ENCODE results near the gene STX11.
"Not testable (repeated sequence)": the region's sequence is repeated elsewhere in the genome, so short reads cannot be mapped to it uniquely, and the experiment has no call there.

Gene STX11

GRCh38 chr6:144149894-144150709, at the start of gene STX11:
STX11 (plus strand) TSS chr6:144150517; CDS start chr6:144186628, 36,111 bp downstream.
- DNase-seq (ENCODE audit: low read depth) = peak; percentile 74

GRCh38 chr6:144103026-144103563, 47.2 kb upstream of the STX11 start:
- DNase-seq (ENCODE audit: low read depth) = no peak

GRCh38 chr6:144104488-144104887, 45.8 kb upstream of the STX11 start:
- no peak for DNase-seq (ENCODE audit: low read depth)

DNA sequence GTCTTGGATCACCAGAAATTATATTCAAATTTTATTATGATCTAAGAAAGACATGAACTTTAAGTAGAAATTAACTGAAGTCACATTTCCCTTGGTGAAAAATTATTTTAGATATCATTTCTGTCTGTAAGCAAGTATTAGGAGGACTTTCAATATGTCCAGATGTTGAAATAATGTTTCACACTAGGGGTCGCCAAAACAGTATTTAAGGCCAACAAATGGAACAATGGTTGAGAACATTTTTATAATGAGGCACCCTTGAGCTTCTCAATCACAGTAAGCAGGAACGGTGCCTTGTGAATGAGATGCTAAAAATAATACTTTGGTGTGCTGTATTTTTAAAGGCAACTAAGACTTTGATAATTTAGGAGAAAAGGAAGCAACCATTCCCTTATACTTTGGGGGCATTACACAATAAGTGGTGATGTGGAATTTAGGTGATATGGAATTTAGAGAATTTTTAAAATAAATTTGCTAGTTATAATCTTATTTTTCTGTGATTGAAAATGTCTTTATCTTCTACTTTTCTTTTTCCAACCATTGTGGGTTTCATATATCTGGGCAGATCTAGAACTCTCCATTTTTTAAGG, 45.3 kb upstream of the STX11 start:
- peak; percentile 79 for DNase-seq (ENCODE audit: low read depth)

DNA sequence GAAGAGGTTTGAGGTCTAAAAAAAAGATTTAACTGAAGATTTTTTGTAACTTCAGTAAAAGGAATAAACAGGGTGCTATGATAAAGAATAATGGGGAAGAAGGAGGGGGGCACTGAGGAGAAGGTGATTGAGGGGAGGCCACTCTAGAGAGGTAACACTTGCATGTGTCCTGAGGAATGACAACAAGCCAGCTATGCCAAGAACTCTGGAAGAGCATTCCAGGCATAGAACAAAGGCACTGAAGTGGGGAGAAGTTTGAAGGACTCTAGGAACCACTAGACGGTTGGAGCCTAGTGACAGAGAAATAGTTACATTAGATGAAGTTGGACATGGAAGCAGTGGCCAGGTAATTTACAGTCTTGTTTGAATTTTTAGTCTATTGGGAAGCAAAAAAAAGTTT, 44.1 kb upstream of the STX11 start:
- DNase-seq (ENCODE audit: low read depth) = no peak

GRCh38 chr6:144110210-144110609, 40.1 kb upstream of the STX11 start:
- no peak for DNase-seq (ENCODE audit: low read depth)

DNA sequence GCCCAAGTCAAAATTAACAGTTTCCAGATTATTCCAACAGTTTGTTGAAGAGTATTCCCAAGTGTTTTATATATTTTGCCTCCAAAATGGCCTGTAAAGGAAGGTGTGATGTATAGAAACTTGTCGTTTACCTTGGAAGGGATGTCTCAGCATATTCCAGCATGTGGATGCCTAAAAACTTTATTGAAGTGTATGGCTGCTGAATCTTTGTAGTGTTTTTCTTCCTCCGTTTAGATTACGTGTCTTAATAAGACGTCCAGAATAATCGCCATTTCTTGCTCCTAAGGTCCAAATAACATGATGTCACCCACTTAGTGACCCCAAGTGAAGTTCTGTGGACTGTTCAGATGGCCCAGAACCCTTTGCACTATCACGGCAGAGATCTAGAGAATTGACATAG, 37.0 kb upstream of the STX11 start:
- DNase-seq (ENCODE audit: low read depth) = no peak

DNA sequence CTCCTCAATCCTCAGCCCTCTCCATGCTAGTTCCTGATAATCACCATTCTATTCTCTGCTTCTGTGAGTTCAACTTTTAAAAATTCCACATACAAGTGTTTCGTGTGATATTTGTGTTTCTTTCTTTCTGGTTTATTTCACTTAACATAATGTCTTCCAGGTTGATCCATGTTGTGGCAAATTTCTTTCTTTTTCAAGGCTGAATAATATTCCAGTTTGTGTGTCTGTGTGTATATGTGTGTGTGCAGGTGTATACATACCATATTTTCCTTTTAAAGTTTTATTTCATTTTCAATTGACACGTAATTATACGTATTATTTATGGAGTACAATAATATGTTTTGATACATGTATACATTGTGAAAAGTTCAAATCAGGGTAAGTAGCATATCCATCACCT, 35.1 kb upstream of the STX11 start:
- DNase-seq (ENCODE audit: low read depth) = no peak

- DNase-seq (ENCODE audit: low read depth) = peak; percentile 10
These were observed 30.9 kb upstream of the STX11 start for GRCh38 chr6:144119376-144119775.

DNA sequence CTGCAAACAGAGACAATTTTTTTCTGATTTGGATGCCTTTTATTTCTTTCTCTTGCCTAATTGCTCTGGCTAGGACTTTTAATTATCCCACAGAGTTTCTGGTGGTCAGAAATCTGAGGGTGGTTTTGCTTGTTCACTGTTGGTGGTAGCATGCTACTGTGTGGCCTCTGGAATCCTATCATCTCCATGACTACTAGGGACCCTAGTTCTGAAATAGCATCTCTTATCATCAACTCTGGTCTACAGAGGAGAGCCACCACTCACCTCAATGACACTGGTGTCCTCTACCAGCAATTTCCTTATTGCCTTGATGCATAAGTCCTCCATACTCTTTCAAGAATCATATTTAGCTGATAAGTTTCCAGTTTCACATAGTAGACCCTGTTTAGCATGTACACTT, 27.5 kb upstream of the STX11 start:
- DNase-seq (ENCODE audit: low read depth) = no peak

DNA sequence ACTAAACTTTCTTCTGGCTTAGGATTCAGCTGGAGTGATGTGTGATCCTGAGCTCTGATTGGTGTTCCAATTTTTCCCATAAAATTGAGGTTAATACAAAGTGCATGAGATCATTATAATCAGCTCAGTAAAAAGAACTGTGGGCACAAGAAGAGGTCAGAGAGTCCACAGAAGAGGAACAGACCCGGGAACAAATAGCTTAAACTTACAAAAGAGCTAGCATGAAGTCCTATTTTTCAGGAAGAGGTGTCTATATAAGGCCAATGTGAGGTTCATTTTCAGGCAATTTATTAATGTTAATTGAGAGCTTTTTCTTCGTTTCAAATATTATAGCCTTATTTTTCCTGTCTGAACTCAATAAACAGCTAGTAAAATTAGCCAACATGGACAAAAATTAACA, 26.9 kb upstream of the STX11 start:
- no peak for DNase-seq (ENCODE audit: low read depth)

GRCh38 chr6:144123836-144124235, 26.5 kb upstream of the STX11 start:
- DNase-seq (ENCODE audit: low read depth) = no peak

DNA sequence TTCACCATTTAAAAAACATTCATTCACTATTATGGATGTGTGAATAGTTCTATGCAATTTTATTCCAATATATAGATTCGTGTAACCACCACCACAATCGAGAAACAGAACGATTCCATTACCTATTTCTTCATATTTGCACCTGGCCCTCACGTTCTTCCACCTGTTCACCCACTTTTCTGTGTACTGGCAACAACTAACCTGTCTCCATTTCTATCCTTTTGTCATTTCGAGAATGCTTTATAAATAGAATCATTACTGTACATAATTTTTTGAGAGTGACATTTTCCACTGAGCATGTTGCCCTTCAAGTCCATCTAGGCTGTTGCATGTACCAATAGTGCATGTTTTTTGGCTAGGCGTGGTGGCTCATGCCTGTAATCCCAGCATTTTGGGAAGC, 23.2 kb upstream of the STX11 start:
- DNase-seq (ENCODE audit: low read depth) = no peak

- DNase-seq (ENCODE audit: low read depth) = no peak
These were observed 20.8 kb upstream of the STX11 start for GRCh38 chr6:144129469-144129868.

DNA sequence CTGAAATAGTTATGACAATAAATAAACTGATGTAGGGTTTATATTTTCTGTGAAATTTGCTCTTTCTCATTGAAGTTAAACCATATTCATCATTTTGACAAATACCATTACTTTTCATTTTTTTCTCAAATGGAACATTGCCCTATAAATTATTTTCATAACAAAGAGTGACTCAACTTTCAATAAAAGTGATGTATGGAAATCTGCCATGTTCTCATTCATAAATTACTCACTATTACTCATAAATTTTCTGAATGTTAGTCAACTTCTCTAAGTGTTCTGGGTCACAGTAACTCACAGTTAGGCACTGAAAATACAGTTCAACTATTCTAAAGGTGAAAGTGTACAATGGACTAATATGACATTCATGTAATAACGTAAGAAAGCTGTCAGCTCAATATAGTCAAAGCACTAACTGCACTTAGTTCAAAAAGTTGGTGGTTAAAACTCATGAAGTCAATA, 19.0 kb upstream of the STX11 start:
- peak; percentile 93 for DNase-seq (ENCODE audit: low read depth)

DNA sequence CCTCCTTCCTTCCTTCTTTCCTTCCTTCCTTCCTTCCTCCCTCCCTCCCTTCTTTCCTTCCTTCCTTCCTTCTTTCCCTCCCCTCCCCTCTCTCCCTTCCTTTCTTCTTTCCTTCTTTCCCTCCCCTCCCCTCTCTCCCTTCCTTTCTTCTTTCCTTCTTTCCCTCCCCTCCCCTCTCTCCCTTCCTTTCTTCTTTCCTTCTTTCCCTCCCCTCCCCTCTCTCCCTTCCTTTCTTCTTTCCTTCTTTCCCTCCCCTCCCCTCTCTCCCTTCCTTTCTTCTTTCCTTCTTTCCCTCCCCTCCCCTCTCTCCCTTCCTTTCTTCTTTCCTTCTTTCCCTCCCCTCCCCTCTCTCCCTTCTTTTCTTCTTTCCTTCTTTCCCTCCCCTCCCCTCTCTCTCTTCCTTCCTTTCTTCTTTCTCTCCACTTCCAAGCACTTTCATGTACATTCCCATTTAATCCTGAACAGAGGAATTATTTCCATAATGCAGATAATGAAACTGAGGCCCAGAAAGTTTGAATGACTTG, 18.1 kb upstream of the STX11 start:
- DNase-seq (ENCODE audit: low read depth) = not testable (repeated sequence)

DNA sequence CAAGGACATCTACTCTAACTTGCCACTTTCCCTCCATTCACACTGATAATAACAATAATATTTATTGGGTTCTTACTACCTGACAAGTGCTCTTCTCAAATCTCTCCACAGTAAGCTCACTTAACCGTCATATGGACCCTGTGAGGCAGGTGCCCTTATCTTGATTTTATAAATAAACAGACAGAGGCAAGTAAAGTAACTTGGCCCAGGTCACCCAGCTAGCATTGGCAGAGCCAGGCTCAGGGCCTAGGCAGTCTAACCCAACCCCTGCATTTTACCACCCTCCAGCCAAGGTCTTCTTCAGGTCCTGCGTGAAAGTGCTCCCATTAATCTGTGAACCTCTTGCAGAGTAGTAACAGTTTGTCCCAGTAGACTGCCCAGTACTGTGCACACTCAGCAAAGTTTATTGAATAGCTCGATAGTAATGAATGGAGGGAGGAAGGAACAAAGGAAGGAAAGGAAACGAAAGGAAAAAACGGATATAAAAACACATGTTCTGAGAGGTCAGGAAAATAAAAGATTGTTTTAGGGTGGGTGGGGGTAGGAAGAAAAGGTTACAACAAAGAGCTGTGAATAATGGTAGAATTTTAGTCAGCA, 17.0 kb upstream of the STX11 start:
- DNase-seq (ENCODE audit: low read depth) = no peak

- DNase-seq (ENCODE audit: low read depth) = no peak
These were observed 16.1 kb upstream of the STX11 start for GRCh38 chr6:144134176-144134575.

DNA sequence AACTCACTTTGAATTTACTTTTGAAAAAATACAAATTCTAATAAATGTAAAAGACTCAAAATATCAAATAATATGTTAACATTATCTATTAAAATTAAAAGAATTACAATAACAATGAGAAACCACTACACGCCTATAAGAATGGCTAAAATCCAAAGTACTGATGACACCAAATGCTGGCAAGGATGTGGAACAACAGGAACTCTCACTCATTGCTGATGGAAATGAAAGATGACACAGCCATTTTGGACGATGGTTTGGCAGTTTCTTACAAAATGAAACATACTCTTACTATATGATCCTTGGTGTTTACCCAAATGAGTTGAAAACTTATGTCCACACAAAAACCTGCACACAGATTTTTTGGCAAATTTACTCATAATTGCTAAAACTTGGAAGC, 15.6 kb upstream of the STX11 start:
- no peak for DNase-seq (ENCODE audit: low read depth)

- DNase-seq (ENCODE audit: low read depth) = no peak
These were observed 11.8 kb upstream of the STX11 start for GRCh38 chr6:144138542-144138941.

DNA sequence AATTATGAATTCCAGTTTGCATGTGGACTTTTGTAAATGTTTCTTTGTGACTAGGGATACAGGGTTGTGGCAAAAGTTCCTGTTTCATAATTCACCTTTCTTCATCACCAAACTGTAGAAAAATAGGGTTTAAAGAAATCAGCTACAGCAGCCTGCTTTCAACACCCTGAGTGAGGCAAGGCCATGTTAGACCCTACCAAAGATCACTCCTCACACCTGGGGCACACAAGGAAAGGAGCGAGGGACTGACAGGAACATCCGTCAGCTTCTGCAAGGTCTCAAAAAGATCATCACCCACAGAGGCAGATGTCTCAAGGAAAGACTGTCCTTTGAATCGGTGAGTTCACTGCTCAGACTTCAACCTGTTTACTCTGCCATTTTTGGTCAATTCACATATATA, 10.5 kb upstream of the STX11 start:
- no peak for DNase-seq (ENCODE audit: low read depth)

DNA sequence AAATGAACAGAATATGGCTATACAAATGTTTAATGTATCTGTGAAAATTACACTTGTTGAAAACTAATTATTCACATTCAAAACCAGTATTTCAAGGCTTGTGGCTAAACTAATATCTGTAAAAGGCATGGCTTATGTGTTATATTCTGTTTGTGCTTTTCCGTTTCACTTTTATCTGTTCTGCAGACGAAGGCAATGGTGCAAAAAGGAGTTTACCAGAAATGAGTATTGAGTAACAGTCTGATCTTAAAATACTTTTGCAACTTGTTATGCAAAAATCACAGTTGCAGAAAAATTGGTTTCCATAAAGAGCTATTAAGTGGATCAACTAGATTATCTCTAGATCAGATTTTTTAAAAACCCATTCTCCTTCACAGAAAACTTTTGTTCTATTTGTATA, 9.4 kb upstream of the STX11 start:
- no peak for DNase-seq (ENCODE audit: low read depth)

GRCh38 chr6:144141470-144141869, 8.8 kb upstream of the STX11 start:
- DNase-seq (ENCODE audit: low read depth) = no peak
